Head of caudate nucleus (tissue), 42 donors: ENCODE results near the gene CRHBP.
"Not testable (repeated sequence)": the region's sequence is repeated elsewhere in the genome, so short reads cannot be mapped to it uniquely, and the experiment has no call there.

Experiments
- DNase-seq, 42 donors: peaks; one replicate each; pipeline versions ENCODE4 v3.0.0 to v3.0.0-alpha.2; 2020 to 2021; ENCODE audit warnings: mixed read lengths in 7 of 42
- intact Hi-C: fragments of 100-400 bp; cut with DNase I; formaldehyde crosslinking; loops from one replicate; pipeline ENCODE4 v1.15.0; 2022

The CRHBP gene, protein sequence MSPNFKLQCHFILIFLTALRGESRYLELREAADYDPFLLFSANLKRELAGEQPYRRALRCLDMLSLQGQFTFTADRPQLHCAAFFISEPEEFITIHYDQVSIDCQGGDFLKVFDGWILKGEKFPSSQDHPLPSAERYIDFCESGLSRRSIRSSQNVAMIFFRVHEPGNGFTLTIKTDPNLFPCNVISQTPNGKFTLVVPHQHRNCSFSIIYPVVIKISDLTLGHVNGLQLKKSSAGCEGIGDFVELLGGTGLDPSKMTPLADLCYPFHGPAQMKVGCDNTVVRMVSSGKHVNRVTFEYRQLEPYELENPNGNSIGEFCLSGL

DNA sequence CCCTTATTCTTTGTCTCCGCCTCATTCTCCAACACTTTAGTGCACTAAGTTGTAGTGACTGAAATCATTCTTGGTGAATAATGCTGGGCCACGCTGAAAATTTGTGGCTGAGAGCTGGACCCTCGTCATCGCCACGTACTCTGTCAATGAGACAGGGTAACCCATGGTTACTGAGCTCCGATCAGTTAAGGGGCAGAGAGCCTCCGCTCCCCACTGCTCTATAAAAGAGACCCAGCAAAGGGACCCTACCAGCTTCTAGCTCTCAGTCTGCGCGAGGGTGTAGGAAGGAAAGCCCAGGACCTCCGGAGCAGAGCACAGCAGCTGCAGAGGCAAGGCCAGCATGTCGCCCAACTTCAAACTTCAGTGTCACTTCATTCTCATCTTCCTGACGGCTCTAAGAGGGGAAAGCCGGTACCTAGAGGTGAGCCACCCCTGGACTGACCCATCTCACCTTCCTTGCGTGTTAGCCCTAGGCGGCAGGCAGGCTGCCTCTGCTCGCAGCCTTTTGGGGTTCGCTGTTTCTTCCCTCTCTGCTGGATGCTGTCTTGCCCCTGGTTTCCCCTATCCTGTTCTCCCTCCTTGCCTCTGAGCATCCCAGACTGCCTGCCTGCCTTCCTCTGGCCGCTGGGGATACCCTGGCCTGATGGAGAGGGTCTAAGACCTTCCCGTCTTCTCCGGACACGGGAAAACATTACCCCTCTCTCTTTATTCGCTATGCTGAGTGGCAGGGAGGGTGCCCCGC is at the start of gene CRHBP:
TSS of gene CRHBP (plus strand) at position 251 of the 742 bp plus-strand sequence. CDS start at position 341, 90 bp downstream.
- DNase-seq: peak in 1 of 42 donors; percentile 7
- intact Hi-C loops: no loop called here

GRCh38 chr5:76908166-76908565 is 44.7 kb upstream of the CRHBP start:
- no peak for DNase-seq
- intact Hi-C loops: no loop called here

- intact Hi-C loops, DNase-seq: not testable (repeated sequence)
These were observed 42.4 kb upstream of the CRHBP start for GRCh38 chr5:76910344-76910933.

GRCh38 chr5:76914671-76915070 is 38.2 kb upstream of the CRHBP start:
- DNase-seq, intact Hi-C loops: not testable (repeated sequence)

- intact Hi-C loops: no loop called here
- DNase-seq: no peak
These were observed 34.3 kb upstream of the CRHBP start for GRCh38 chr5:76918539-76918938.

GRCh38 chr5:76920491-76920890 is 32.4 kb upstream of the CRHBP start:
- DNase-seq: no peak
- intact Hi-C loops: no loop called here

GRCh38 chr5:76926329-76927105 is 26.3 kb upstream of the CRHBP start:
- DNase-seq: no peak

GRCh38 chr5:76927961-76928360 is 24.9 kb upstream of the CRHBP start:
- peak in 3 of 42 donors; percentile 10 to 22 (median 18) for DNase-seq
- intact Hi-C loops: no loop called here

More at GRCh38 chr5:76926329-76927105, 26.3 kb upstream of the CRHBP start:
- intact Hi-C loops: no loop called here

DNA sequence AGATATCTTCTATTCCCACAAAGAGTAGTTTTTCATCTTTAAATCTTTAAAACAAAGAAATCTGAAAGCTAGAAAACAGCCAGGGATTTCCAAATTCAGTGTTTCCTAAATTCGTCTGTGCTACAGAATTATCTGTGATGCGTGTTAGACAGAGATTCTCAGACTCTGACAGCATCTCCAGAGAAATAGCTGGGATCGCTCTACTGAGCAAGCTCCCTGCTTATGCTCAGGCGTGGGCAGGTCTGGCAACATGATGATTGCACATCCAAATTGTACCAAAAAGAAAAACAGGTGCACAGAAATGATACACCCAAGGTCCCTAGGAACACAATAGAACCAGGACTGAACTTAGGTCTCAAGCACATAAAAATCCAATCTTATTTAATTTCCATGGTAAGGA is 22.8 kb upstream of the CRHBP start:
- intact Hi-C loops: no loop called here
- DNase-seq: peak in 28 of 42 donors; percentile 15 to 81 (median 52)

DNA sequence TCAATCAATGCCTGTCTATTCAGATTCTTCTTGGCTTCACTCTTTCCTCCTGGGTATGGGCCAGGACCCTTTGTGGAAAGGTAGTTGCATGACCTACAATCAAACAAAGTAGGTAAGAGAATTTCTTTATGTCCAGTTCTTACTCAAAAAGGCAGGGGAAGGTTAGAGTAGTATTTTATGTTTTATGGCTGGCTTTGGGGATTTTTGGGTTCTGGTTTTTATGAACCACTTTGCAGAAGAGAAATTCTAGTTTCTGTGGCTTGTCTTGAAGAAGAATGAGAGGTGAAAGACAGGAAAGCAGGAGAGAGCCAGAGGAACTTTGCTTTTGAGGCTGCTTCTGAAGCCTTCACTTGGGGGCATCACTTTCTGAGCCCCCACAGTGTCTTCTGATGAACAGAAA is 14.7 kb upstream of the CRHBP start:
- intact Hi-C loops: no loop called here
- no peak for DNase-seq

DNA sequence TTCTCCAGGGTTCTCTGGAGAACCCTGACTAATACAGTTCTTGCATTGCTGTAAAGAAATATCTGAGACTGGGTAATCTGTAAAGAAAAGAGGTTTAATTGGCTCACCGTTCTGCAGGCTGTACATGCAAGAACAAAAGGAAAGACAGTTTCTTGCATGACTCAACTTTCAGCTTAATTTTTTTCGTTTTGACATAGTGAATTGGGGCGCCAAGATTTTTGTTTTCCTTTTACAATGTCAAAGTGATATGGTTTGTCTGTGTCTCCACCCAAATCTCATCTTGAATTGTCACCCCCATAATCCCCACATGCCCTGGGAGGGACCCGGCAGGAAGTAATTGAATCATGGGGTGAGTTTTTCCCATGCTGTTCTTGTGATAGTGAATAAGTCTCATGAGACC is 11.8 kb upstream of the CRHBP start:
- DNase-seq: no peak
- intact Hi-C loops: no loop called here

DNA sequence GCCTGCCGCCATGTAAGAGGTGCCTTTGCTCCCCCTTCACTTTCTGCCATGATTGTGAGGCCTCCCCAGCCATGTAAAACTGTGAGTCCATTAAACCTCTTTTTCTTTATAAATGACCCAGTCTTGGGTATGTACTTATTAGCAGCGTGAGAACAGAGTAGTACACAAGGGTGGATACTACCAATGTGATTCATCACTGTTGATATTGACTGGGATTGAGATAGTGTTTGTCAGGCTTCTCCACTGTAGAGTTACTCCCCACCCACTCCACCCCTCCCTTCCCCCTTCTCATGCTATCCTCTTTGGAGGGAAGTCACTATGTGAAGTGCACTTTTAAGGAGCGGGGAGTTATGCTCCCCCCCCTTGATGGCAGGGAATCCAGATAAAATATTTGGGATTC is 11.4 kb upstream of the CRHBP start:
- intact Hi-C loops: no loop called here
- no peak for DNase-seq

GRCh38 chr5:76942581-76942980 is 10.3 kb upstream of the CRHBP start:
- intact Hi-C loops: no loop called here
- peak in 4 of 42 donors; percentile 9 to 31 (median 19) for DNase-seq

GRCh38 chr5:76943006-76943405 is 9.8 kb upstream of the CRHBP start:
- no peak for DNase-seq
- intact Hi-C loops: no loop called here

- DNase-seq: no peak
- intact Hi-C loops: no loop called here
These were observed 8.2 kb upstream of the CRHBP start for GRCh38 chr5:76944638-76945037.

- DNase-seq: not testable (repeated sequence)
These were observed 7.6 kb upstream of the CRHBP start for GRCh38 chr5:76945238-76945637.

DNA sequence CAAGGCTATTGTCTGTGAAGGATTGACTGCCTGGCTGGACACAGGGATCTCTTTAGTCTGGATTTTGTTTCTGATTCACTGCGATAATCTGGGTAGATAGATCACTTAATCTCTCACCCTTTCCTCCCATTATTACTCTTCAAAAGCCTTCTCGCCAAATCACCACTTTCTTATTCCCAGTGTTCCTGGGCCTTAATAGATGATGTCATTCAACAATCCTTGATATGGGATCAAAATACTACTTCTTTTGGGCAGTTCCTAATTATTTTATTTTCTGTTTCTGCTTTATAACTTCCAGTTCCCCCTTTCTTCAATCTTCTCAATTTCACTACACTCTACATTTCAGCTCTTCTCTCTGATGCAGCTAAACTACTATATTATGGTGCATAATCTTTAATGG is 6.8 kb upstream of the CRHBP start:
- intact Hi-C loops: no loop called here
- DNase-seq: no peak

More at GRCh38 chr5:76945238-76945637, 7.6 kb upstream of the CRHBP start:
- intact Hi-C loops: not testable (repeated sequence)

DNA sequence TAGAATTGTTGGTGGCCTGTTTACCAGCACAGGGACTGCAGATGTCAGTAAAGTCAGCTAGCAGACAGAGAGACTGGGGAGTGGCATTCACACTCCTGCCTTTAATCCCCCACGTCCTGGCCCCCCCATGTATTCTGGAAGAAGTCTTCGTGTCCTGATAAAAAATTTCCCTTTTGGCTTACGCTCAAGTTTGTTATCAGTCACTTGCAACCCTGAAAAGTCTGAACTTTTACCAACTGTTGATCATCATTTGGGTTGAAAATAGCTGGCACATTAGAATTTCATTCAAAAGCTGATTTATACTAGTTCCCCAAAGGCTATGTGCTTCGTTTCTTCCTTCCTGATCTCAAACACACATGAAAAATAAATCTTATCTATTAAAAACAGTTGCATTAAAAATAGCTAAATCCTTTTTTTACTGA is 5.8 kb upstream of the CRHBP start:
- DNase-seq: no peak
- intact Hi-C loops: no loop called here
